KMS-11 (cell line): ENCODE data around the gene MOV10L1.
"Not testable (repeated sequence)": the region's sequence is repeated elsewhere in the genome, so short reads cannot be mapped to it uniquely, and the experiment has no call there.

ENCODE experiments used
- H2AFZ ChIP-seq: fragments of 200-600 bp; sonication (generic); 2 replicates; pipeline ENCODE4 v1.6.1; 2016; ENCODE audit warnings: antibody characterized with exemption, mixed run types, low read depth
- H3K27ac ChIP-seq: fragments of 200-600 bp; sonication (generic); 2 replicates; pipeline ENCODE4 v1.6.1; 2016; ENCODE audit warnings: mild to moderate bottlenecking, mixed run types
- H3K27me3 ChIP-seq: fragments of 200-600 bp; sonication (generic); 2 replicates; pipeline ENCODE4 v1.6.1; 2017; ENCODE audit warnings: mild to moderate bottlenecking, low read depth, mixed run types, moderate library complexity; ENCODE audit not compliant: insufficient read depth
- H3K36me3 ChIP-seq: fragments of 200-600 bp; sonication (generic); 2 replicates; pipeline ENCODE4 v1.6.1; 2017; ENCODE audit warnings: mild to moderate bottlenecking, mixed run types; ENCODE audit not compliant: insufficient read depth
- H3K4me1 ChIP-seq: fragments of 200-600 bp; sonication (generic); 2 replicates; pipeline ENCODE4 v1.6.1; 2016; ENCODE audit warnings: mild to moderate bottlenecking, low read depth, mixed run types; ENCODE audit not compliant: poor library complexity, severe bottlenecking
- H3K4me2 ChIP-seq: fragments of 200-600 bp; sonication (generic); 2 replicates; pipeline ENCODE4 v1.7.0; 2016; ENCODE audit warnings: mild to moderate bottlenecking, mixed run types
- H3K4me3 ChIP-seq: fragments of 200-600 bp; sonication (generic); IDR thresholded peaks from 2 replicates; pipeline ENCODE4 v1.6.1; 2017; ENCODE audit warnings: low read depth, low read length, mixed read lengths; ENCODE audit not compliant: insufficient read depth
- H3K79me2 ChIP-seq: fragments of 200-600 bp; sonication (generic); 2 replicates; pipeline ENCODE4 v1.6.1; 2016; ENCODE audit warnings: low read depth, mixed run types; ENCODE audit not compliant: insufficient read depth
- H3K9ac ChIP-seq: fragments of 200-600 bp; sonication (generic); 2 replicates; pipeline ENCODE4 v1.6.1; 2016; ENCODE audit warnings: mild to moderate bottlenecking, mixed run types
- H4K20me1 ChIP-seq: fragments of 200-600 bp; sonication (generic); 2 replicates; pipeline ENCODE4 v1.6.1; 2016; ENCODE audit warnings: mild to moderate bottlenecking, mixed run types; ENCODE audit not compliant: insufficient read depth
- CTCF ChIP-seq: fragments of 200-600 bp; sonication (generic); conservative IDR thresholded peaks from 2 replicates; pipeline ENCODE4 v1.6.1; 2017; ENCODE audit warnings: low read depth, mild to moderate bottlenecking, antibody characterized with exemption, low read length, moderate library complexity, mixed read lengths

MOV10L1 gene

GRCh38 chr22:50084080-50084477 lies 5.7 kb upstream of the MOV10L1 start:
- TF ChIP-seq CTCF = no peak
- Histone ChIP-seq H4K20me1 (no peaks in the 10 kb centered on the region), H3K4me1 (no peaks in the 10 kb centered on the region), H3K27ac (no peak overlapping the region), H2AFZ (no peak overlapping the region), H3K79me2 (no peaks in the 10 kb centered on the region), H3K27me3 (peaks cover 13% of the 10 kb centered on the region; the same call in 1 of the 2 replicates), H3K4me3 (no peak overlapping the region), H3K9ac (no peak overlapping the region), H3K36me3 (no peaks in the 10 kb centered on the region), H3K4me2 (no peak overlapping the region)

- no peaks in the 10 kb centered on the region for H4K20me1 ChIP-seq
- no peaks in the 10 kb centered on the region for H3K4me1 ChIP-seq
- peaks cover 13% of the 10 kb centered on the region; the same call in 1 of the 2 replicates for H3K27me3 ChIP-seq
- H3K4me3 ChIP-seq = no peak overlapping the region
- H3K79me2 ChIP-seq = no peaks in the 10 kb centered on the region
- H3K27ac ChIP-seq = no peak overlapping the region
- H3K9ac ChIP-seq = no peak overlapping the region
- TF ChIP-seq CTCF = no peak
- no peak overlapping the region for H2AFZ ChIP-seq
- H3K36me3 ChIP-seq = no peaks in the 10 kb centered on the region
- no peak overlapping the region for H3K4me2 ChIP-seq
These were observed 5.2 kb upstream of the MOV10L1 start for GRCh38 chr22:50084614-50085021.

GRCh38 chr22:50085211-50085972 lies 4.4 kb upstream of the MOV10L1 start, which contains the start of gene MLC1:
Gene MLC1 (minus strand): TSS chr22:50085426. CDS start chr22:50084902, 524 bp downstream.
- no peak for TF ChIP-seq CTCF
- H3K27ac ChIP-seq = no peak within 1 kb of the TSS
- H3K27me3 ChIP-seq = peaks cover 7% of the 10 kb centered on the region; the same call in 1 of the 2 replicates
- H3K4me3 ChIP-seq = no peak within 1 kb of the TSS
- H2AFZ ChIP-seq = no peak within 1 kb of the TSS
- H3K36me3 ChIP-seq = no peaks in the 10 kb centered on the region
- no peaks in the 10 kb centered on the region for H3K4me1 ChIP-seq
- H3K79me2 ChIP-seq = no peaks in the 10 kb centered on the region
- H3K9ac ChIP-seq = no peak within 1 kb of the TSS
- H3K4me2 ChIP-seq = no peak within 1 kb of the TSS
- H4K20me1 ChIP-seq = no peaks in the 10 kb centered on the region

DNA sequence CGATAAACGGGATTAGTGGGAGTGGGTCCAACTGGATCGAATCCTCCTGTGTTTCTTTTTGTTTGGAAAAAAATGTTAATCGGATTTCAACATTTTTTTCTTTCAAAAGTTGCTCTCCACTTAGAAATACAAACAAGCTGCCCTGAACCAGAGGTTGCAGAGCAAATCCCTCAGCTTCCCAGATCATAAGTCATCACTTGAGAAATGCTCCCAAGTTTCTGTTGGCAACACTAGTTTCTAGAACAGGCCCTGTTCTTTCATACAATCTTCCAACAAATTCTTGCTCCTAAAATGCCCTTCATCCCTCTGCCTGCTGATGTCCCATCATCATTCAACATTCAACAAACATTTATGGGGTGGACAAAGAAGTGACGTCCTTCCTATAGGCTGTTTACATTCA lies 3.3 kb upstream of the MOV10L1 start:
- no peak for TF ChIP-seq CTCF
- no peaks in the 10 kb centered on the region for H3K4me1 ChIP-seq
- no peaks in the 10 kb centered on the region for H3K79me2 ChIP-seq
- H4K20me1 ChIP-seq = no peaks in the 10 kb centered on the region
- no peak overlapping the region for H3K27ac ChIP-seq
- no peak overlapping the region for H3K4me2 ChIP-seq
- peaks cover 4% of the 10 kb centered on the region; the same call in 1 of the 2 replicates for H3K27me3 ChIP-seq
- H2AFZ ChIP-seq = no peak overlapping the region
- no peak overlapping the region for H3K9ac ChIP-seq
- H3K4me3 ChIP-seq = no peak overlapping the region
- H3K36me3 ChIP-seq = no peaks in the 10 kb centered on the region

GRCh38 chr22:50086975-50087374 lies 2.8 kb upstream of the MOV10L1 start:
- not testable (repeated sequence) for H3K4me3 ChIP-seq, H3K9ac ChIP-seq, H2AFZ ChIP-seq, H3K4me1 ChIP-seq, H3K27ac ChIP-seq, H3K4me2 ChIP-seq, H3K79me2 ChIP-seq, H3K27me3 ChIP-seq, H3K36me3 ChIP-seq, H4K20me1 ChIP-seq
